ENCODE measurements around the gene TMEM151B.

- TF ChIP-seq, protein P1, sequence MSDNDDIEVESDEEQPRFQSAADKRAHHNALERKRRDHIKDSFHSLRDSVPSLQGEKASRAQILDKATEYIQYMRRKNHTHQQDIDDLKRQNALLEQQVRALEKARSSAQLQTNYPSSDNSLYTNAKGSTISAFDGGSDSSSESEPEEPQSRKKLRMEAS (IDR thresholded peaks at IDR 0.05): no peak
- TF ChIP-seq, protein P2, sequence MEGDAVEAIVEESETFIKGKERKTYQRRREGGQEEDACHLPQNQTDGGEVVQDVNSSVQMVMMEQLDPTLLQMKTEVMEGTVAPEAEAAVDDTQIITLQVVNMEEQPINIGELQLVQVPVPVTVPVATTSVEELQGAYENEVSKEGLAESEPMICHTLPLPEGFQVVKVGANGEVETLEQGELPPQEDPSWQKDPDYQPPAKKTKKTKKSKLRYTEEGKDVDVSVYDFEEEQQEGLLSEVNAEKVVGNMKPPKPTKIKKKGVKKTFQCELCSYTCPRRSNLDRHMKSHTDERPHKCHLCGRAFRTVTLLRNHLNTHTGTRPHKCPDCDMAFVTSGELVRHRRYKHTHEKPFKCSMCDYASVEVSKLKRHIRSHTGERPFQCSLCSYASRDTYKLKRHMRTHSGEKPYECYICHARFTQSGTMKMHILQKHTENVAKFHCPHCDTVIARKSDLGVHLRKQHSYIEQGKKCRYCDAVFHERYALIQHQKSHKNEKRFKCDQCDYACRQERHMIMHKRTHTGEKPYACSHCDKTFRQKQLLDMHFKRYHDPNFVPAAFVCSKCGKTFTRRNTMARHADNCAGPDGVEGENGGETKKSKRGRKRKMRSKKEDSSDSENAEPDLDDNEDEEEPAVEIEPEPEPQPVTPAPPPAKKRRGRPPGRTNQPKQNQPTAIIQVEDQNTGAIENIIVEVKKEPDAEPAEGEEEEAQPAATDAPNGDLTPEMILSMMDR (IDR thresholded peaks at IDR 0.05 in 2 of 3, conservative IDR thresholded peaks at IDR 0.05 in 1 of 3; ENCODE audit: borderline replicate concordance in 1 of 3, insufficient read depth in 1 of 3, low read depth in 2 of 3, low read length in 2 of 3): no peak
Measured at GRCh38 chr6:44352259-44352658, 82.0 kb downstream of the TMEM151B start.

Data from HCT116 (cell line).